ENCODE data around the gene ANAPC2.

The ANAPC2 gene

GRCh38 chr9:137204731-137205125 is 16.4 kb upstream of the ANAPC2 start:
- Histone ChIP-seq H3K9ac (ENCODE audit: low read depth, low read length) (peak overlapping the region; percentile 91), H3K9me3 (ENCODE audit: insufficient read depth, low read depth, low read length) (no peaks in the 10 kb centered on the region), H3K27ac (ENCODE audit: low read depth, low read length) (no peak overlapping the region; the same call in 1 of the 2 replicates), H3K4me1 (ENCODE audit: insufficient read depth, low read length) (peaks cover 11% of the 10 kb centered on the region; the same call in 1 of the 2 replicates), H3K36me3 (ENCODE audit: insufficient read depth, low read length) (peaks cover 13% of the 10 kb centered on the region), H3K4me3 (ENCODE audit: low read length) (peak overlapping the region; percentile 92), H3K27me3 (ENCODE audit: insufficient read depth, low read length) (no peaks in the 10 kb centered on the region)
- 30% methylated on average over 21 of the region's 21 CpGs for WGBS

DNA sequence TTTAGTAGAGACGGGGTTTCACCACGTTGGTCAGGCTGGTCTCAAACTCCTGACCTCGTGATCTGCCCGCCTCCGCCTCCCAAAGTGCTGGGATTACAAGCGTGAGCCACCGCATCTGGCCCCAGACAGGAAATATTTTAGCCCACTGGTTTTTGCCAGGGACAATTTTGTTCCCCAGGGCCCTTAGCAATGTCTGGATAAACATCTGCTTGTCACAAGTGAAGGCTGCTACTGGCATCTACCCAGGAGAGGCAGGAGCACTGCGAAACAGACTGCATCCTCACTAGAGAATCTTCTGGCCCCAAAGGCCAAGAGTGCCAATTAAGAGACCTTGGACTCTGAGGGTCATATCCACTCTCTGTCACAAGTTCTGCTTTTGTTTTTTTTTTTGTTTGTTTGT is 14.6 kb upstream of the ANAPC2 start:
- Histone ChIP-seq H3K4me3 (ENCODE audit: low read length) (no peak overlapping the region), H3K9ac (ENCODE audit: low read depth, low read length) (no peak overlapping the region), H3K4me1 (ENCODE audit: insufficient read depth, low read length) (peaks cover 11% of the 10 kb centered on the region; the same call in 1 of the 2 replicates), H3K27ac (ENCODE audit: low read depth, low read length) (no peak overlapping the region), H3K9me3 (ENCODE audit: insufficient read depth, low read depth, low read length) (no peaks in the 10 kb centered on the region), H3K27me3 (ENCODE audit: insufficient read depth, low read length) (no peaks in the 10 kb centered on the region), H3K36me3 (ENCODE audit: insufficient read depth, low read length) (0 out of 2 replicates have a peak, but pooled peaks cover 5% of the 10 kb centered on the region)
- WGBS, result 95% methylated on average over 8 of the region's 8 CpGs

GRCh38 chr9:137201205-137201868 is 13.0 kb upstream of the ANAPC2 start:
- H3K9me3 ChIP-seq (ENCODE audit: insufficient read depth, low read depth, low read length), result no peaks in the 10 kb centered on the region
- peak overlapping the region; percentile 69 for H3K4me3 ChIP-seq (ENCODE audit: low read length)
- H3K27ac ChIP-seq (ENCODE audit: low read depth, low read length), result peak overlapping the region; percentile 69
- H3K4me1 ChIP-seq (ENCODE audit: insufficient read depth, low read length), result peaks cover 7% of the 10 kb centered on the region; the same call in 1 of the 2 replicates
- H3K27me3 ChIP-seq (ENCODE audit: insufficient read depth, low read length), result no peaks in the 10 kb centered on the region
- peak overlapping the region; percentile 75 for H3K9ac ChIP-seq (ENCODE audit: low read depth, low read length)
- 16% methylated on average over 23 of the region's 23 CpGs for WGBS
- H3K36me3 ChIP-seq (ENCODE audit: insufficient read depth, low read length), result no peaks in the 10 kb centered on the region

DNA sequence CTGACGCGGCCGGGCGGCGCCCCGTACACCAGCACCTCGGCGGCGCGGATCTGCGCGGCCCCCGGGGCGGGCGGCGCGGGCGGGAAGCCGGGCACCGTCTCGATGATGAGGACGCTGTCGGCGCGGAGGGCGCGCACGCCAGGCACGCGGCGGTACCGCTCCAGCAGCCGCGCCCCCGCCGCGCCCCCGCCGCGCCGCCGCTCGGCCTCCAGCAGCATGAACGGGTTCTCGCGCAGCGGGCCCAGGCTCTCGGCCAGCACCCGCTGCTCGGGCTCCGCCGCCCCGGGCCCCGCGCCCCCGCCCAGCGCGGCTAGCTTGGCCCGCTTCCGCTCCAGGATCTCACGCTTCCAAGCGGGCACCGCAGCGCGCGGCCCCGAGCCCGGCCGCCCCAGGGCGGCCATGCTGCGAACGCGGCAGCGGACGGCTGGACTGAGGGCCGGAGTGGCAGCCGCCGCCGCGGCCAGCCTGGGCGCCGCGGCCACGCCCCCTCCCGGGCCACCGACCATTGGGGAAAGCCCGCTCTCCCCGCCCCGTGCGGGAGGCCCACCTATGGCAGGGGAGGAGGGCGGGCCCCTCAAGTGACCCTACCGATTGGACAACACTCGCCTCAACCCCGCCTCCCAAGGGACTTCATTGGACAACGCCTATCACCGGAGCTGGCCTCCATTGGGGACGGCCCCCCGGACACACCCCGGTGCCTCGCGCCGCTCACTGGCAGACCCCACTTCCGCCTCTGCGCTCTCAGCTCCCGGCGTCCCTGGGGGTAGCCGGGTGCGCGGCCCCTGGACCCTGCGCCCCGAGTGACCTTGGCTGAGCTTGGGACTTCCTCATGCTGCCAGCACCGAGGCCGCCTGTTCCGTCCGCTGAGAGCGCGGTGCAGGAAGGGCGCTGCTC is 12.2 kb upstream of the ANAPC2 start, which contains the start of gene TPRN:
TSS of gene TPRN (minus strand) at position 431 of the 894 bp plus-strand sequence. CDS start at position 401, 30 bp downstream.
- Histone ChIP-seq H3K4me3 (ENCODE audit: low read length) (peak within 1 kb of the TSS; percentile 69), H3K36me3 (ENCODE audit: insufficient read depth, low read length) (no peaks in the 10 kb centered on the region), H3K27me3 (ENCODE audit: insufficient read depth, low read length) (no peaks in the 10 kb centered on the region), H3K27ac (ENCODE audit: low read depth, low read length) (peak within 1 kb of the TSS; percentile 69), H3K9me3 (ENCODE audit: insufficient read depth, low read depth, low read length) (no peaks in the 10 kb centered on the region), H3K4me1 (ENCODE audit: insufficient read depth, low read length) (peaks cover 6% of the 10 kb centered on the region; the same call in 1 of the 2 replicates), H3K9ac (ENCODE audit: low read depth, low read length) (peak within 1 kb of the TSS; percentile 75)
- under 1% methylated on average over 118 of the region's 118 CpGs for WGBS

DNA sequence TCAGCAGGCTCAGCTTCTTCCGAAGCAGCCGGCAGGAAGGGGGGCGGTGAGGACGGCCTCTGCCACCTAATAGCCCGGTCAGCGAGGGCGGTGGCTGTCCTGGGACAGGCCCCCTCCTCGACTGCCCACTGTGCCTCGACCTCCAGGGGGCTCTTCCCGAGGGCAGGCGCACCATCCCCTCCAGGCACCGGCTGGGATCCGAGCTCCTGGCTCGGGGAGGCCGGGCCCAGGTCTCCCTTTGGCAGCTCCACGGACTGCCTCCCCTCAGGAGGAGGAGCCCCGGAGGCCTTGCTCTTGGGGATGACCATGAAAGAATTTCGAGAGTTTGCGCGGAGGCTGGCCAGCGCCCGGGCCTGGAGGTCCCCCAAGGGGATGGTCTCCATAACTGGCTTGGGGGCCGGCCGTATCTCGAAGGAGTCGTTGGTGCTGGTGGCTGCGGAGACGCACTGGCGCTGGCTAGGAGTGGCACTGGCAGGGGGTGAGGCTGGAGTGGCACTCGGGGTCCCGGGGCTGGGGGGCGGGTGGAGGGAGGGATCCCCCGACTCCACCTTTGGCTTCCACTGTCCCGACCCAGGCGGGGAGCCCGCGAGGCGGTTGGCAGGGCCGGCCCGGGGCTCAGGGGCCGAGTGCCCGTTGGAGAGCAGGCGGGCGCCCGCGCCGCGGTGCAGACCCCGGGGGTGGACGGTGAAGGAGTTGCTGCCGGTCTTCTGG is 11.2 kb upstream of the ANAPC2 start:
- Histone ChIP-seq H3K9me3 (ENCODE audit: insufficient read depth, low read depth, low read length) (no peaks in the 10 kb centered on the region), H3K4me1 (ENCODE audit: insufficient read depth, low read length) (peaks cover 8% of the 10 kb centered on the region; the same call in 1 of the 2 replicates), H3K27me3 (ENCODE audit: insufficient read depth, low read length) (no peaks in the 10 kb centered on the region), H3K36me3 (ENCODE audit: insufficient read depth, low read length) (no peaks in the 10 kb centered on the region), H3K4me3 (ENCODE audit: low read length) (peak overlapping the region; percentile 47), H3K27ac (ENCODE audit: low read depth, low read length) (no peak overlapping the region), H3K9ac (ENCODE audit: low read depth, low read length) (0 out of 2 replicates have a peak overlapping the region, but pooled peaks have one; percentile 20)
- 17% methylated on average over 51 of the region's 51 CpGs for WGBS

DNA sequence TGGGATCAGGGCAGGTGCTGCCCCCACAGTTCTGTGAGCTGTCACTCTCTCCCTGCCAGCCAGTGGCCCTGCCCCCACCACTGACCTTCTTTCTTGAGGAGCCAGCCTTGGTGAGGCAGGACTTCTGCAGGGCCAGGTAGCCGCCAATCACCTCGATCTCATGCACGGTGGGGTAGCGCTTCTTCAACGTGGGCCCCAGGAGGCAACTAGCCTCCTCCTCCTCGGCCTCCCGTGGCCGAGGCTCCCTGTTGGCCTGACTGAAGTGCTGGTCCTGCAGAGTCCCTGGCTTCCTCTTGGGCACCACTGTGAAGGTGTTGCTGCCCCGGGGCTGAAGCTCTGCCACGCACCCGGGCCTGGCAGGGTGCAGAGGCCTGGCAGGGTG is 10.5 kb upstream of the ANAPC2 start:
- no peak overlapping the region for H3K27ac ChIP-seq (ENCODE audit: low read depth, low read length)
- H3K9me3 ChIP-seq (ENCODE audit: insufficient read depth, low read depth, low read length), result no peaks in the 10 kb centered on the region
- H3K9ac ChIP-seq (ENCODE audit: low read depth, low read length), result no peak overlapping the region
- 77% methylated on average over 11 of the region's 11 CpGs for WGBS
- peaks cover 5% of the 10 kb centered on the region; the same call in 1 of the 2 replicates for H3K4me1 ChIP-seq (ENCODE audit: insufficient read depth, low read length)
- H3K36me3 ChIP-seq (ENCODE audit: insufficient read depth, low read length), result no peaks in the 10 kb centered on the region
- H3K4me3 ChIP-seq (ENCODE audit: low read length), result peak overlapping the region; percentile 47
- H3K27me3 ChIP-seq (ENCODE audit: insufficient read depth, low read length), result no peaks in the 10 kb centered on the region

DNA sequence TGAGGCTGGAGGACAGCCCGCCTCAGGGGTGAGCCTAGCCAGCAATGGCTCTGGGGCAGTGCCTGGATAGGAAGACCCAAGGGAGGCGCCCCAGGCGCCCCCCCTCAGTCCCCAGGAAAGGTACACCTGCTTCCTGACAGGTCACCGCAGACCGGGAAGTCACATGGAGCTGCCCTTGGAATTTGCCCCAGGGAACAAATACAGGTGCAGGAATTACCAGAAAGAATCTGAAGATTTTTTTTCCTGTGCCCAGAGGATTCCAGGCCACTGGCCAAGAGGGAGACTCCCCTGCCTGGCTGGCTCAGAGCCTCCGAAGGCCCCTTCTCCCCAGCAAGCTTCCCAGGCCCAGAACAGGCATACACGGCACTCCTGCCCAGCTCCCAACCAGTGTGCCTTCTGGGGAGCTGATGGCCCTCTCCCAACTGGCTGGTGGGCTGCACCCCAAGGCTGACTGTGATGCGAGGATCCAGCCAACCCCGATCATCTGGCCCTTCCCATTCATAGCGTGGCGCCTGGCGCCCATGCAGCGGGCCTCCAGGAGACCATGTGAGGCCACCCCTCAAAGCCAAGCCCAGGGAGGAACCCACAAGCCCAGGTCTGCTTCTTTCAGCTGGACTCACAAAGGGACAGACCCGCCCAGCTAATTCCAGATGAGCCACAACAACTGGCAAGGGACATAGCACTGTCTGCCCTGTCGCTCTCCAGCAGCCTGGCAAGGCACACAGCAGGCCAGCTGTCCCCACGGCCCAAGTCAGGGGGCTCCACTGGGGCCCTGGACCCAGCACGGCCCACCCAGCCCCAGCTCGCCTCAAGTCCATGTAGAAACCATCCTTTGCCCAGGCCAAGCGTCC is 9.9 kb upstream of the ANAPC2 start:
- 91% methylated on average over 19 of the region's 19 CpGs for whole genome bisulfite sequencing
- Histone ChIP-seq H3K9ac (ENCODE audit: low read depth, low read length) (0 out of 2 replicates have a peak overlapping the region, but pooled peaks have one; percentile 19), H3K9me3 (ENCODE audit: insufficient read depth, low read depth, low read length) (no peaks in the 10 kb centered on the region), H3K4me1 (ENCODE audit: insufficient read depth, low read length) (peaks cover 5% of the 10 kb centered on the region; the same call in 1 of the 2 replicates), H3K36me3 (ENCODE audit: insufficient read depth, low read length) (no peaks in the 10 kb centered on the region), H3K27ac (ENCODE audit: low read depth, low read length) (no peak overlapping the region), H3K27me3 (ENCODE audit: insufficient read depth, low read length) (no peaks in the 10 kb centered on the region), H3K4me3 (ENCODE audit: low read length) (peak overlapping the region; percentile 47; the same call in 1 of the 2 replicates)

DNA sequence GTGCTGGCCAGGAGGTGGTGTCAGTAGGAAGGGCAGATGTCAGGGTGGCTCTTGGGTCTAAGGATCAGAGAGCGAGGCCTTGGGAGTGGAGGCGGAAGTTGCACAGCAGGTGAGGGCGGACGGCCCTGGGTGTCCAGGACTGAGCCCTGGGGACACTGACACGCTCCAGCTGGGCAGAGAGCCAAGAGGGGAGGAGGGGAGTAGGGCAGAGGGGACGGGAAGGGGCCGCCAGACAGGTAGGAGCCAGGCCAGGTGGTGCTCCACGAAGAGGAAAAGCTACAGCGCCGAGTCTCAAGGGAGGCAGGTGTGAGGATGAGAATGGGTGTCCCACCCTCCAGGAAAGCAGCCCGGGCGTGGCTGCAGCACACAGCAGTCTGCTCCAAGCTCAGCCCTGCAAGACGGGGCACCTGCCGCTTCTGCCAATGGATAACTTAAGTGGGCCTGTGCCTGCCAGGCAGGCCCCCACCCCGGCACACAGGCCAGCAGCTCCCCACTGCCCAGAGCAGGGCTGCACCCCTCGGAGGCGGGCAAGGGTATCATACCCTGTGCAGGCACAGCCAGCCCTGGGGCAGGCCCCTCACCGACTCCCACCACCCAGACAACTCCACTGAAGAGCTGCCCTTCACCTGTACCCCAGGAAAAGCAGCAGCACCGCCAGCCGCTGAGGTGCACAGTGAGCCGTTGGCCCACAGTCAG is 7.3 kb upstream of the ANAPC2 start:
- no peak overlapping the region for H3K27ac ChIP-seq (ENCODE audit: low read depth, low read length)
- no peaks in the 10 kb centered on the region for H3K27me3 ChIP-seq (ENCODE audit: insufficient read depth, low read length)
- no peak overlapping the region for H3K4me3 ChIP-seq (ENCODE audit: low read length)
- no peaks in the 10 kb centered on the region for H3K9me3 ChIP-seq (ENCODE audit: insufficient read depth, low read depth, low read length)
- peaks cover 5% of the 10 kb centered on the region; the same call in 1 of the 2 replicates for H3K4me1 ChIP-seq (ENCODE audit: insufficient read depth, low read length)
- no peak overlapping the region for H3K9ac ChIP-seq (ENCODE audit: low read depth, low read length)
- 94% methylated on average over 21 of the region's 21 CpGs for WGBS
- H3K36me3 ChIP-seq (ENCODE audit: insufficient read depth, low read length), result no peaks in the 10 kb centered on the region

GRCh38 chr9:137194909-137195308 is 6.5 kb upstream of the ANAPC2 start:
- Histone ChIP-seq H3K27me3 (ENCODE audit: insufficient read depth, low read length) (no peaks in the 10 kb centered on the region), H3K4me3 (ENCODE audit: low read length) (no peak overlapping the region), H3K9ac (ENCODE audit: low read depth, low read length) (no peak overlapping the region), H3K4me1 (ENCODE audit: insufficient read depth, low read length) (peaks cover 5% of the 10 kb centered on the region; the same call in 1 of the 2 replicates), H3K36me3 (ENCODE audit: insufficient read depth, low read length) (peaks cover 4% of the 10 kb centered on the region; the same call in 1 of the 2 replicates), H3K9me3 (ENCODE audit: insufficient read depth, low read depth, low read length) (no peaks in the 10 kb centered on the region), H3K27ac (ENCODE audit: low read depth, low read length) (no peak overlapping the region)
- 86% methylated on average over 10 of the region's 10 CpGs for WGBS
